ENCODE data around the gene TTC28.
"Not testable (repeated sequence)": the region's sequence is repeated elsewhere in the genome, so short reads cannot be mapped to it uniquely, and the experiment has no call there.

Gene TTC28

DNA sequence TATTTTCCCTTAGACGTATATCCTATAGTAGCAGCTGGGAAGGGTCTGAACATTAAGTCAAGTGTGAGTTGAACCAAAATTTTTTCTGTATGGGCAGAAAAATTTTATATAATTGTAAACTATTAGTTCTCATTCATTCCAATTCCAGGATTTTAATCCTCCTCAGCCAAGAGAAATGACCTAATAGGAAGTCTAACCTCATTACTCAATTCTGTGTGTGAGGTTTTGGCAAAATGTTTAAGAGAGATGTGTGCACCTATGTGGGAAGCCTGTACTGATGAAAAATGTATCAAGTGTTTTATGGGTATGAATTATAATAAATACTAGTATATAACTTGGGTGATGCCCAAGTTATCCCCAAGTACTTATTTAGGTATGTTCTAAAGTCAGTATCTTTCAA is 449.0 kb downstream of the TTC28 start:
- DNase-seq (ENCODE audit: low read depth, low spot score) = no peak

DNA sequence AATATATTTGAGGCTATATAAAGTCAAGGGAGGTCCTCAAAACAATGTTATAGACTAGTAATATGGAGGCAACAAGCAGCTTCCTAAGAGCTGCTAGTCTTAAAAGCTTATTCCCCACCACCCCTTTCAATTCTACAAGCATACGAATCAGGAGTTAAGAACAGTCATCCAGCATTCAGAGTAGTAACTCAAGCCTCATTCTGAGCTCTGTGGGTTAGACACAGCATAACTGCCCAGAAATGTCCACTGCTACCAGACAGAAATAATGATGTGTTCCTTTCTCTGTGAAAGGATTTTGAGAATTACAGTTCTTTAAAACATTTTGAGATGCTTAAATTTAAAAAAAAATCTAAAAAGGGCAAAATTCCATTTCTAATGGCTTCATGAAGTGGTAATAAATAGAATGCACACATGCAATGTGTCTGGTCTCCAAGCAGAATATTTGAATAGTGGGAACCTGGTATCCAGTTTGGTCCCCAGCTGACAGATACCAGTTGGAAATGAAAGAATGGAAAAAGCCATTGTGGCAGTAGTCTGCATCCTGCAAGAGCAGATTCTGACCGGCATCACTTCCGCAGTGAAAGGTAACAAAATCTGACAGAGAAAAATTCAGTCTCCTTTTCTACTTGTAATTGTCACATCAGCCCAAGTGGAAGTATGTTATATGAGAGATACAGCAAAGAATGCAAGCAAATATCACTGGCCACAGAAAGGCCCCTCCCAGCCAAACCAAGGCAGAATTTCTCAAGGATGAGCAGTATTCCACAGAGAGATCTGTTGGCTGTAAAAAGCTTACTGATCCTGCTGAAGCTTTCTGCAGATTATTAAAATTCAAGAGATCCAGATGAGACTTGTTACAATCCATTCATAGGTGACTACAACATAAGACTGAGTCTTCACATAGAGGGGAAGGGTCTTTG is 449.8 kb downstream of the TTC28 start:
- DNase-seq (ENCODE audit: low read depth, low spot score) = no peak

DNA sequence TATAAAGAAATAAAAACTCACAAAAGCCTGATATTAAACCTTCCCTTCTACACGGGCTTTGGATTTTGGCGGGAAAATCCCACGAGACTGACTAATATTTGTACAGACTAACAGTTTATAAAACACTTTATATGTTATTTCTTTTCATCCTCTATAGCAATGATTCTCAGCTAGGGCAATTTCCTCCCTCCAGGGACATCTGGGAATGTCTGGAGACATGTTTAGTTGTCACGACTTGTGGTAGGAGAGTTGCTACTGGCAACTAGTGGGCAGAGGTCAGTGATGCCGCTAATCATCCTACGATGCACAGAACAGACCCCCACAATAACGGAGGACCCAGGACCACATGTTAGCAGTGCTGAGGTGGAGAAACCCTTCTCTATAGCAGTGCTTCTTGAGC is 455.8 kb downstream of the TTC28 start:
- DNase-seq (ENCODE audit: low read depth, low spot score) = no peak

- DNase-seq (ENCODE audit: low read depth, low spot score) = no peak
These were observed 456.5 kb downstream of the TTC28 start for GRCh38 chr22:28222976-28223745.

- no peak for DNase-seq (ENCODE audit: low read depth, low spot score)
These were observed 457.1 kb downstream of the TTC28 start for GRCh38 chr22:28222571-28222970.

- DNase-seq (ENCODE audit: low read depth, low spot score) = no peak
These were observed 457.6 kb downstream of the TTC28 start for GRCh38 chr22:28222052-28222451.

- no peak for DNase-seq (ENCODE audit: low read depth, low spot score)
These were observed 458.8 kb downstream of the TTC28 start for GRCh38 chr22:28220626-28221363.

- no peak for DNase-seq (ENCODE audit: low read depth, low spot score)
These were observed 462.4 kb downstream of the TTC28 start for GRCh38 chr22:28217277-28217676.

GRCh38 chr22:28214750-28215149 is 464.9 kb downstream of the TTC28 start:
- DNase-seq (ENCODE audit: low read depth, low spot score) = not testable (repeated sequence)

GRCh38 chr22:28209457-28209856 is 470.2 kb downstream of the TTC28 start:
- DNase-seq (ENCODE audit: low read depth, low spot score) = not testable (repeated sequence)

GRCh38 chr22:28208787-28209186 is 470.9 kb downstream of the TTC28 start:
- no peak for DNase-seq (ENCODE audit: low read depth, low spot score)

DNA sequence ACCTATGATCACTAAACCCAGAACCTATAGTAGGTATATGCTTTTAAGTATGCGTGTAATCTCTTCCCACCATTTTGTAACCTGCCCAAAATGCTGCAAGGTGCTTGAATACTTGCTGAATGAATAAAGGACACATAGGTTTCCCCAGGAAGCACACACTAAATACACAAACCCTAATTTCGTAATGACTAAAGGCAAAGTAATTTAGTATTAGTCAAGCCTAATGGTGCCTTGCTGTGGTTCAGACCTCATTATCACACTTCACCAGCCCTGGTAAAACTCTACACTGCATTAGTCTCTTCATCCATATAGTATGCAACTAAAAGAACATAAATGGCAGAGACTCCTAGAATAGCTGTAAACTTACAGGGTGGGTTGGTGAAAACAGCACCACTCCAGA is 471.6 kb downstream of the TTC28 start:
- no peak for DNase-seq (ENCODE audit: low read depth, low spot score)

GRCh38 chr22:28207281-28208030 is 472.2 kb downstream of the TTC28 start:
- no peak for DNase-seq (ENCODE audit: low read depth, low spot score)

DNA sequence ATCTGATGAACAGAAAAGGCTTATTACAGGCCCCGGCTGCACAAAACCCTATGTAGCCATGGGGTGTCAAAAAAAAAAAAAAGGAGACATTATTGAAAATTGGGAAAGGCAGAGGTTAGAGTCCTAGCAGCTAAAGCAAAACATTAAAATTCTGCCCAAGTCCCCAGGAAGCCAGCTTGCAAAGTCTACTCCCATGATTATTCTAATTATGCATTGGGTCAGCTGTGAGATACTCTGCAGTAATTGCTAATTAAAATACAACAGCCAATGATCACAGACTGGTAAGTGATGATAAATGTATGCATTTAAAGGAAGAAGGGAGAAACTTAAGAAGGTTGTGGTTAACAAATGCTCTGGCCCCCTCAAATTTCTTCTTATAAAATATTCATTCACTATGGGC is 473.7 kb downstream of the TTC28 start:
- no peak for DNase-seq (ENCODE audit: low read depth, low spot score)

GRCh38 chr22:28204382-28204781 is 475.3 kb downstream of the TTC28 start:
- no peak for DNase-seq (ENCODE audit: low read depth, low spot score)

DNA sequence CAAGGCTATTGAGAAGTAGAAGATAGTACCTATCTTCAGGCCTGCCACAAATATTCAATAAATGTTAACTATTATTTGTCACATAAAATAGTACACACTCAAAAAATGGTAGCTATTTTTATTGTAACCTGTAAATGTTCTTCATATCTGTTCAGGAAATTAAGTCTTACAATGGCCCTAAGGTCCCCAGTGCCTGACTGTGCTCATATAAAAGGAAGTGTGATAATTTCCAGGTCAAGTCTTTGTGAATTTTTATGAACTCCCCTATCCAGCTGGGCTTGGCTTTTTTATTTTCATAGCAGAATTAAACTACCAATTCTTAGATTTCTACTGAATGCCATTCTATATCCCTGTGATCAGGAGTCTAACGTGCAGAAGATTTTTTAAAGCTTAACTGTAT is 476.4 kb downstream of the TTC28 start:
- DNase-seq (ENCODE audit: low read depth, low spot score) = no peak

DNA sequence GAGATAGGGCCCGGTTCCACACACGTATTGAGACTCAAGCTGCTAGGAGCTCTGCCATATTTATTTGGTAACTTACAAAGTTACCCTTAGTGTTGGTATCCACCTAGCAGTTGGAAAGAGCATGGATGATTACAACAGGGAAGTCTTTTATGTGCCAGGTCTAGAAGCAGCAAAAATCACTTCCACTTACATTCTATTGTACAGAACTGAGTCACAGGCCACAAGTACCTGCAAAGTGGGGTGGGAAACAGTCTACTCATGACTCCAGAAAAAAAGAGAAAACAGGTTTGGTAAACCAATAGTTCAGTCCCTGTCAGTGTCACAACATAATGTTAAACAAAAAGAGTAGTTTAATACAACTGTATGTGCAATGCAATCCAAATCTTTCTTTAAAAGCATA is 480.9 kb downstream of the TTC28 start:
- DNase-seq (ENCODE audit: low read depth, low spot score) = no peak

DNA sequence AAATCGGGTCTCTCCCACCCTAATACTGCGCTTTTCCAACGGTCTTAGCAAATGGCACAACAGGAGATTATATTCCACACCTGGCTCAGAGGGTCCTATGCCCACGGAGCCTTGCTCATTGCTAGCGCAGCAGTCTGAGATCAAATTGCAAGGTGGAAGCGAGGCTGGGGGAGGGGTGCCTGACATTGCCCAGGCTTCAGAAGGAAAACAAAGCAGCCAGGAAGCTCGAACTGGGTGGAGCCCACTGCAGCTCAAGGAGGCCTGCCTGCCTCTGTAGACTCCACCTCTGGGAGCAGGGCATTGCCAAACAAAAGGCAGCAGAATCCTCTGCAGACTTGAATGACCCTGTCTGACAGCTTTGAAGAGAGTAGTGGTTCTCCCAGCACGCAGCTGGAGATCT is 488.1 kb downstream of the TTC28 start:
- not testable (repeated sequence) for DNase-seq (ENCODE audit: low read depth, low spot score)

- DNase-seq (ENCODE audit: low read depth, low spot score) = no peak
These were observed 491.3 kb downstream of the TTC28 start for GRCh38 chr22:28188178-28188879.

GRCh38 chr22:28187612-28188011 is 492.0 kb downstream of the TTC28 start:
- no peak for DNase-seq (ENCODE audit: low read depth, low spot score)

- DNase-seq (ENCODE audit: low read depth, low spot score) = no peak
These were observed 493.0 kb downstream of the TTC28 start for GRCh38 chr22:28186641-28187040.
